Vagina (tissue), 2 donors: Measurements from ENCODE around the gene CTU2. TPM values are rescaled to one million over a fixed set of nuclear protein-coding genes. Genes with fewer than 3 reads are reported as not detected.

ENCODE experiments used
- DNase-seq, 2 donors: peaks; one replicate each; pipeline ENCODE4 v3.0.0-alpha.2; 2017; ENCODE audit errors: extremely low spot score in 2 of 2
- H3K27ac ChIP-seq: fragments of 200-600 bp; sonication (generic); one replicate; pipeline ENCODE4 v1.5.1; 2019
- H3K27me3 ChIP-seq: fragments of 200-600 bp; sonication (generic); one replicate; pipeline ENCODE4 v1.5.1; 2019
- H3K36me3 ChIP-seq, 2 donors: fragments of 200-600 bp; sonication (generic); one replicate each; pipeline ENCODE4 v1.5.1; 2017 to 2019
- H3K4me1 ChIP-seq: fragments of 200-600 bp; sonication (generic); one replicate; pipeline ENCODE4 v1.5.1; 2019
- H3K4me3 ChIP-seq, 2 donors: fragments of 200-600 bp; sonication (generic); 1 replicate in 1 of 2; 2 replicates in 1 of 2; pipeline ENCODE4 v1.5.1; 2016 to 2019
- H3K9me3 ChIP-seq: fragments of 200-600 bp; sonication (generic); one replicate; pipeline ENCODE4 v1.5.1; 2019
- CTCF ChIP-seq, 3 experiments: fragments of 450-650 bp in 2 of 3; fragments of 200-600 bp in 1 of 3; sonication (generic) in 1 of 3; IDR thresholded peaks; one replicate each; pipeline ENCODE4 v1.5.1; 2017 to 2019; ENCODE audit warnings: antibody characterized with exemption in 3 of 3, mild to moderate bottlenecking in 2 of 3, moderate library complexity in 2 of 3
- POLR2A ChIP-seq, 2 donors: fragments of 450-650 bp; IDR thresholded peaks; one replicate each; pipeline ENCODE4 v1.6.1; 2017; ENCODE audit warnings: antibody characterized with exemption in 2 of 2, mild to moderate bottlenecking in 2 of 2, moderate library complexity in 2 of 2
- POLR2AphosphoS5 ChIP-seq, 2 donors: sonication (generic); formaldehyde crosslinking; IDR thresholded peaks; one replicate each; pipeline ENCODE4 v1.9.0; 2017; ENCODE audit warnings: antibody characterized with exemption in 2 of 2, mild to moderate bottlenecking in 2 of 2, low read depth in 1 of 2; ENCODE audit not compliant: insufficient read depth in 1 of 2
- intact Hi-C: fragments of 100-400 bp; cut with DNase I; formaldehyde crosslinking; loops from one replicate; pipeline ENCODE4 v1.15.1; 2023
- total RNA-seq: library from RNA; depleted of rRNA; stranded (reverse); fragments of >200 nt; gene quantifications from one replicate; pipeline ENCODE4 v1.2.3, GENCODE V29; 2016

Gene CTU2
- total RNA-seq, 1 donor from 2014 or later: 7.9 TPM

- Histone ChIP-seq H3K9me3 (no peaks in the 10 kb centered on the region), H3K27ac (no peak overlapping the region), H3K4me1 (no peaks in the 10 kb centered on the region), H3K36me3 (peaks cover 0 to 73% of the 10 kb centered on the region in 2 donors), H3K27me3 (no peaks in the 10 kb centered on the region), H3K4me3 (no peak overlapping the region)
- DNase-seq: no peak
- no peak for TF ChIP-seq POLR2AphosphoS5 (IDR thresholded peaks at IDR 0.05; ENCODE audit: insufficient read depth in 1 of 2, low read depth in 1 of 2)
- TF ChIP-seq CTCF (IDR thresholded peaks at IDR 0.05): no peak
- TF ChIP-seq POLR2A (IDR thresholded peaks at IDR 0.05): no peak
- intact Hi-C loops: no loop called here
Observed at GRCh38 chr16:88725609-88726407, 19.5 kb downstream of the CTU2 start.

GRCh38 chr16:88726408-88726749, 20.1 kb downstream of the CTU2 start:
- TF ChIP-seq POLR2A (IDR thresholded peaks at IDR 0.05) (no peak), CTCF (IDR thresholded peaks at IDR 0.05) (no peak), POLR2AphosphoS5 (IDR thresholded peaks at IDR 0.05; ENCODE audit: insufficient read depth in 1 of 2, low read depth in 1 of 2) (no peak)

GRCh38 chr16:88726981-88727380, 20.7 kb downstream of the CTU2 start:
- intact Hi-C loops: no loop called here
- H3K27me3 ChIP-seq: no peaks in the 10 kb centered on the region
- no peaks in the 10 kb centered on the region for H3K9me3 ChIP-seq
- peaks cover 0 to 73% of the 10 kb centered on the region in 2 donors for H3K36me3 ChIP-seq
- no peak overlapping the region for H3K27ac ChIP-seq
- no peak for TF ChIP-seq POLR2A (IDR thresholded peaks at IDR 0.05)
- no peak for TF ChIP-seq POLR2AphosphoS5 (IDR thresholded peaks at IDR 0.05; ENCODE audit: insufficient read depth in 1 of 2, low read depth in 1 of 2)
- TF ChIP-seq CTCF (IDR thresholded peaks at IDR 0.05): no peak
- no peak for DNase-seq
- no peak overlapping the region for H3K4me3 ChIP-seq
- no peaks in the 10 kb centered on the region for H3K4me1 ChIP-seq

More at GRCh38 chr16:88726408-88726749, 20.1 kb downstream of the CTU2 start:
- Histone ChIP-seq H3K27ac (no peak overlapping the region), H3K4me3 (no peak overlapping the region), H3K4me1 (no peaks in the 10 kb centered on the region), H3K9me3 (no peaks in the 10 kb centered on the region), H3K36me3 (peaks cover 0 to 73% of the 10 kb centered on the region in 2 donors), H3K27me3 (no peaks in the 10 kb centered on the region)
- no peak for DNase-seq
- intact Hi-C loops: no loop called here

DNA sequence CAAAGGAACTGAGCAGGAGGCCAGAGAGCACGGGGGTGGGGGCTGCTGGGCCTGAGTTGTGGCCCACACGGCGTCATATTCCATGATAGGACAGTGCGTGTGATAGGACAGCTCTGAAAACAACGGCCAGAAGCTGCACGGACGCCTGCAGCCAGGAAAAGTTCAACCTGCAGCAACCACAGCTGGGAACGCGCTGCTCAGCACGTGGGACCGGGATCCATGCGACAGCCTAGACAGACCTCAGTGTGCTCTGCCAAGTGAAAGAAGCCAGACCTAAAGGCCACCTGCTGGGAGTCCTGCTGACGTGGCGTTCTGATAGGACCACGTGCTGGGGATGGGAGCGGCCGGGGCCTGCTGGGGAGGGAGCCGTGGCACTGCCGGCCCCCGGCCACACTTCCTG, 21.6 kb downstream of the CTU2 start:
- Histone ChIP-seq H3K27me3 (no peaks in the 10 kb centered on the region), H3K4me1 (no peaks in the 10 kb centered on the region), H3K36me3 (peaks cover 0 to 72% of the 10 kb centered on the region in 2 donors), H3K4me3 (no peak overlapping the region), H3K27ac (no peak overlapping the region), H3K9me3 (no peaks in the 10 kb centered on the region)
- intact Hi-C loops: no loop called here
- DNase-seq: no peak
- no peak for TF ChIP-seq CTCF (IDR thresholded peaks at IDR 0.05)
- no peak for TF ChIP-seq POLR2A (IDR thresholded peaks at IDR 0.05)
- TF ChIP-seq POLR2AphosphoS5 (IDR thresholded peaks at IDR 0.05; ENCODE audit: insufficient read depth in 1 of 2, low read depth in 1 of 2): no peak
